HepG2 (cell line): ENCODE data around the gene GFER.

ENCODE experiments used
- BRCA1 ChIP-seq: sonication (generic); formaldehyde crosslinking; IDR thresholded peaks from 2 replicates; pipeline ENCODE4 v1.4.0; 2020; ENCODE audit warnings: missing genetic modification reagents
- CBX5 ChIP-seq: sonication (generic); formaldehyde crosslinking; IDR thresholded peaks from 2 replicates; pipeline ENCODE4 v1.4.0; 2020; ENCODE audit warnings: missing genetic modification reagents, borderline replicate concordance
- TOPORS ChIP-seq: sonication (generic); formaldehyde crosslinking; IDR thresholded peaks from 2 replicates; pipeline ENCODE4 v1.8.0; 2023; ENCODE audit warnings: mild to moderate bottlenecking, missing genetic modification reagents

DNA sequence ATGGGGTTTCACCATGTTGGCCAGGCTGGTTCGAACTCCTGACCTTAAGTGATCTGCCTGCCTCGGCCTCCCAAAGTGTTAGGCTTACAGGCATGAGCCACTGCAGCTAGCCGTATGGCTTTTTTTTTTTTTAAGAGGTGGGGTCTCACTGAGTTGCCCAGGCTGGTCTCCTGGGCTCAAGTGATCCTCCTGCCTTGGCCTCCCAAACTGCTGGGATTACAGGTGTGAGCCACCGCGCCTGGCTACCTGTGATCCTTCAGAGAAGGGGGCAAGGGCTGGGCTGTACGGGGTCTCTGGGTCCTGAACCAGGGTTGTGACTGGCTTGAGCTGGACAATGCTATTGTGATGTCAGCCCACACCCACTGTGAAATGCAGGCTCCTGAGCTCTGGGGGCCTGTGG is 17.5 kb upstream of the GFER start, which contains the start of gene RNF151:
- TF ChIP-seq BRCA1 (CRISPR knock-in tag) = no peak
- TF ChIP-seq TOPORS = no peak
- no peak for TF ChIP-seq CBX5 (CRISPR knock-in tag)
